CD4-positive, alpha-beta T cell treated with Interleukin-4 for 1 hour (primary cell): Measurements from ENCODE around the gene PSMA3.

Experiments used
- DNase-seq, 2 donors: peaks; one replicate each; pipeline ENCODE4 v3.0.0-alpha.2; 2020 to 2022

PSMA3 gene

DNA sequence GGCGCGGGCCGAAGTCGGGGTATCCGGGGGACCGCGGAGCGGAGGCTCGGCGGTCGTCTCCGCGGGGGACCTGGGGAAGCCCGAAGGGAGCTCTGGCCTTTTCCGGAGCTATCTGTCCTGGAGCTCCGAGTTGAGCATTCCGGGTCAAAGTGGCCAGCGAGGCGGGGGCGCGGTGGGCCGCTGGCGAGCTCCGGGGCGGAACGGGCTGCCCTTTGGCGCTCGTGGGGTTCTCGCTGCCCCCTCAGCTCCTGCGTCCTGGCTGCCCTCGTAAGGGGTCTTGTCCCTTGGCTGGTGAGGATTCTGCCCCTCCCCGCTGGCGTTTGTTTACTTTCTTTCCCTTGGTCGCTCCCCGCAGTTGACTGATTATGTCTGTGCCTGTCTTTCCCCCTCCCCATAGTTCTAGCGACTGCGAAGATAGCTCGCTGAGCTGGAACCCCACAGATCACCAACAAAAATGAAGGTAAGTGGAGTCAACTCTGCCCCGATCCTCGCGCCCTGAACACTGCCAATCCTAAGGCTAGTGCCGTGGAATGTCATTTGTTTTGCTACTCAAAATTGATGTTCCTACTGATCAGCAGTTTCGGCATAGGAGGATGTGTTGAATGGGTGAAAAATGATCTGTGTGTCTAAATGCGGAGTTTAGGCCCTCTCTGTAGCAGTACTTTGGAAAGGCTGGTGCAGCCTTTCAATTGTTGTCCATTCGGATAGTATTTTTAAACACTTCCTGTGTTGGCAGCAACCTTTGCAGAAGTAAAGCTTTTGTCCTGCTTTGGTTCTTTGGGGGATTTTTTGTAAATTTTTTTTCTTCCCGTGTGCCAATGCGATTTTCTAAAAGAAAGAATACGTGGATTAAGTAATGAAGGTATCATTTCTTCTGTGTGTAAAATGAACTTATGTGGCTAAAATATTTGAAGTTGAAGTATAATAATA, 55.0 kb downstream of the PSMA3 start:
- no peak for DNase-seq

DNA sequence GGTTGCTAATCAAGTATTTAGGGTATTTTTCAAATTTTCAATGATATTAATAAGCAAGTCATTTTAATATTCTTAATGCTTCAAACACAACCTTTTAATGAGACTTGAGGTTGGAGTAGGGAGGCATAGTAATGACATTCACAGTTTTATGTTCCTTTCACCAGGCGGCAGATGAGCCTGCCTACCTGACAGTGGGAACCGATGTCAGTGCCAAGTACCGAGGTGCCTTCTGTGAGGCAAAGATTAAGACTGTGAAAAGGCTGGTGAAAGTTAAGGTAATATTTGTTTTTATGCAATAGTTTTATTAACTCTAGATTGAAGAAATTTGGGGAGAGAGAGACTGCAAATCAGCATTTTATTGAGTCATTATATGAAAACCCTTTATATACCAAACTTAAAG, 56.8 kb downstream of the PSMA3 start:
- no peak for DNase-seq

DNA sequence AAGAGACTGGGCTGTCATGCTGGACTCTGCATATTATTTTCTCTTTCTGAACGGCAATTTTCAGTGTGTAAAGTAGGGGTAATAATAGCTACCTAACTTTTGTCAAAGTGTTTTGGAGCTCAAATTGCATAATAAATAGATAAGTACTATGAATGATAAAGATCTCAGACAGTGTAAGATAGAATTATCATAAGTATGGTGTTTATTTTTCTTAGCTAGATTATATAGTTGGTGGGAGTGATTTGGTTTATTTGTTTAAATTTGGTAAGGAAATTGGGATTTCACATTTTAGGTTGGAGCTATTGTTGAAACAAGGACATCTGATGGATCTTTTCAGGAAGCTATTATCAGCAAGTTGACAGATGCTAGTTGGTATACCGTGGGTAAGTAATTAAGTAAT, 61.1 kb downstream of the PSMA3 start:
- no peak for DNase-seq

DNA sequence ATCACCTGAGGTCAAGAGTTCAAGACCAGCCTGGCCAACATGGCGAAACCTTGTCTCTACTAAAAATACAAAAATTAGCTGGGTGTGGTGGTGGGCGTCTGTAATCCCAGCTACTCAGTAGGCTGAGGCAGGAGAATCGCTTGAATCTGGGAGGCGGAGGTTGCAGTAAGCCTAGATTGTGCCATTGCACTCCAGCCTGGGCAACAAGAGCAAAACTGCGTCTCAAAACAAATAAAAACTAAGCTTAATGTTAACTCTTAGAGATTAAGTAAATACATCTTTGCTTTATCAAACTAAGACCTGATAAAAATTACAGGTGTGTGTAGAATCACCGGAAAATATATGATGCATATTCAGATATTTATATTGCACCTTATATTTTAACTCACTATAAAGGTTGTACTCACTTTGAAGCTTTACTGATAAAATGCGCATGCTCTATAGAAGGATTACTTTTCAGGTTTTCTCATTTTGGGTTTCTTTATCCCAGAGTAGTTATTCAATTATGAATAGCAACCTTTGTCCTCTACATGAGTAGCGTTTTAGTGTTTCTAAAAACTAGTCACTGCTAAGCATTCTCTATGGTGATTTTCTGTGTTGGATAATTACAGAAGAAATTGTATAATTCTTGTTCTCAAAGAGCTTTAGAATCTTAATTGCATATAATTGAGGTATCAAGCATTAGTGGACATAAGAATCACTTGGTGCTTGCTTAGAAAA, 63.1 kb downstream of the PSMA3 start:
- DNase-seq: no peak

DNA sequence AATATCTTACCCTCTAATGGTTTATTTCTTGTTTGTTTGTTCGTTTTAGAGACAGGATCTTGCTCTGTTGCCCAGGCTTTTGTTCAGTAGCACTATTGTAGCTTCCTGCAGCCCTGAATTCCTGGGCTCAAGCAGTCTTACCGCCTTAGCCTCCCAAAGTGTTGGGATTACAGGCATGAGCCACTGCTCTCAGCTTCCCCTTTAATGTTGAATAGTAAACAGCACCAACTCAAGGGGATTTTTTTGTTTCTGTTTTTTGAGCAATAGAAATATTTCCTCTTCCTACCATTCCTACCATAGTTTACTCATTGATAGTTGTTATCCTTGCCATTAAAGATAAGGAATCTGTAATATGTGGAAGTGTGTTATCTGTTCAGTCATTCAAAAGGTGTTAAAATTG, 64.4 kb downstream of the PSMA3 start:
- DNase-seq: no peak

DNA sequence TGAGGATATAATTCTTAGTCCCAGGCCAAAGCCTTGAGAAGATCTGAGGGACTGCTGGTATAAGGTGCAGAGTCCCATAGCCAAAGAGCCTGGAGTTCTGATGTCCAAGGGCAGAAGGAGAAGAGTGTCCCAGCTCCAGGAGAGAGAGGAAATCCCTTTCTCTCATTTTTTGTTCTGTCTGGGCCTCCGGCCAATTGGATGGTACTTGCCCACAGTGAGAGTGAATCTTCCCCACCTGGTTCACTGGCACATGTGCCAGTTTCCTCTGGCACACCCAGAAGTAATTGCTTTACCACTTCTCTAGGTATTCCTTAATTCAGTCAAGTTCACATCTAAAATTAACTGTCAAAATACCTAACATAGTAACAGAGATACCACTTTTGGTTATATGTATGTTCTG, 69.1 kb downstream of the PSMA3 start:
- DNase-seq: no peak

DNA sequence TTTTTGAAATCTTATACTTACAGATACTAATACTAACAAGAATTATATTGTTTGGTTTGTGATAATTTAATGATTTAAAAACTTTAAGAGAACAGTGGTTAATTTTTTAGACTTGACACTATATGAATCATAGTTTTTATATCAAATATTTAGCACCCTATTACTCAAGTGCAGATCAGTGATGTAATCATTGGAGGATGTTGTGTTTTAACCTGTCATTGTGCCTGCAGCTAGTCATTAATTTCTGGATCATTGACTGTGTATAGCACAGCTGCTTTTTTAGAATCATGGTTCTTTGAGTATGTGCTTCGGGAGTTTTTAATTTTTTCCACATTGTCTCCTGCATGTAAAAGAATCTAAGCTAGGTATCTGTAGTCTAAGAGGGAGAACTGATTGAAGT, 71.0 kb downstream of the PSMA3 start:
- no peak for DNase-seq
